ENCODE measurements around the gene RCC2. TPM values are rescaled to one million over a fixed set of nuclear protein-coding genes. Genes with fewer than 3 reads are reported as not detected.
"Not testable (repeated sequence)": the region's sequence is repeated elsewhere in the genome, so short reads cannot be mapped to it uniquely, and the experiment has no call there.

Gene RCC2
- total and polyA plus RNA-seq, 9 donors = 15.3 to 52.2 (median 40.7) TPM

- intact Hi-C loops (cut with DNase I) = loop anchor here in 1 of 4 donors (10.0 kb wide), 1 partner anchor 188 kb away; no protein-coding TSS in a partner anchor
- Histone ChIP-seq H3K4me3 (no peak overlapping the region), H3K27ac (no peak overlapping the region), H3K27me3 (no peaks in the 10 kb centered on the region), H3K9me3 (no peaks in the 10 kb centered on the region), H3K36me3 (peaks cover 2% of the 10 kb centered on the region), H3K4me1 (ENCODE audit: insufficient read depth) (no peaks in the 10 kb centered on the region)
- WGBS, 3 donors = 93% methylated on average over 20 of the region's 20 CpGs
- no peak for DNase-seq
- TF ChIP-seq CTCF (IDR thresholded peaks at IDR 0.05) (no peak), POLR2A (IDR thresholded peaks at IDR 0.05) (no peak), EP300 (IDR thresholded peaks at IDR 0.05) (no peak)
Measured at GRCh38 chr1:17416389-17416788, 23.1 kb downstream of the RCC2 start.

GRCh38 chr1:17414022-17414421, 25.5 kb downstream of the RCC2 start:
- no peaks in the 10 kb centered on the region for H3K27me3 ChIP-seq
- H3K4me1 ChIP-seq (ENCODE audit: insufficient read depth) = no peaks in the 10 kb centered on the region
- TF ChIP-seq POLR2A (IDR thresholded peaks at IDR 0.05) = no peak
- TF ChIP-seq EP300 (IDR thresholded peaks at IDR 0.05) = no peak
- TF ChIP-seq CTCF (IDR thresholded peaks at IDR 0.05) = no peak
- H3K27ac ChIP-seq = no peak overlapping the region
- peaks cover 2% of the 10 kb centered on the region for H3K36me3 ChIP-seq
- no peak overlapping the region for H3K4me3 ChIP-seq
- no peaks in the 10 kb centered on the region for H3K9me3 ChIP-seq
- intact Hi-C loops (cut with DNase I) = loop anchor here in 1 of 4 donors (10.0 kb wide), 1 partner anchor 191 kb away; no protein-coding TSS in a partner anchor
- no peak for DNase-seq
- WGBS, 3 donors = 79 to 92% (median 82%) methylated on average over 2 of the region's 2 CpGs

- Histone ChIP-seq H3K9me3 (no peaks in the 10 kb centered on the region), H3K4me1 (ENCODE audit: insufficient read depth) (no peaks in the 10 kb centered on the region), H3K4me3 (no peak overlapping the region), H3K27ac (no peak overlapping the region), H3K27me3 (no peaks in the 10 kb centered on the region), H3K36me3 (peaks cover 2% of the 10 kb centered on the region)
- no peak for DNase-seq
- TF ChIP-seq POLR2A (IDR thresholded peaks at IDR 0.05) (no peak), EP300 (IDR thresholded peaks at IDR 0.05) (no peak), CTCF (IDR thresholded peaks at IDR 0.05) (no peak)
- intact Hi-C loops (cut with DNase I) = loop anchor here in 1 of 4 donors (10.0 kb wide), 1 partner anchor 193 kb away; no protein-coding TSS in a partner anchor
- 68 to 88% (median 74%) methylated on average over 16 of the region's 16 CpGs for WGBS, 3 donors
Measured at GRCh38 chr1:17412093-17412870, 27.2 kb downstream of the RCC2 start.

GRCh38 chr1:17409391-17409811, 30.1 kb downstream of the RCC2 start:
- no peak overlapping the region for H3K27ac ChIP-seq
- intact Hi-C loops (cut with DNase I) = loop anchor here in 2 of 4 donors (10.0 kb wide), 1 partner anchor 285 kb away; no protein-coding TSS in a partner anchor
- DNase-seq = no peak
- H3K36me3 ChIP-seq = peaks cover 2% of the 10 kb centered on the region
- H3K4me3 ChIP-seq = no peak overlapping the region
- WGBS, 3 donors = 90 to 93% (median 90%) methylated on average over 10 of the region's 10 CpGs
- no peaks in the 10 kb centered on the region for H3K9me3 ChIP-seq
- H3K4me1 ChIP-seq (ENCODE audit: insufficient read depth) = no peaks in the 10 kb centered on the region
- TF ChIP-seq EP300 (IDR thresholded peaks at IDR 0.05) (no peak), POLR2A (IDR thresholded peaks at IDR 0.05) (no peak), CTCF (IDR thresholded peaks at IDR 0.05) (no peak)
- no peaks in the 10 kb centered on the region for H3K27me3 ChIP-seq

- H3K36me3 ChIP-seq; H3K4me3 ChIP-seq; H3K27me3 ChIP-seq; DNase-seq; H3K9me3 ChIP-seq; H3K27ac ChIP-seq; H3K4me1 ChIP-seq (ENCODE audit: insufficient read depth): not testable (repeated sequence)
- intact Hi-C loops (cut with DNase I) = loop anchor here in 2 of 4 donors (10.0 kb wide), 1 partner anchor 283 kb away; no protein-coding TSS in a partner anchor
- WGBS, 3 donors = 91 to 94% (median 92%) methylated on average over 30 of the region's 30 CpGs
Measured at GRCh38 chr1:17407786-17408514, 31.5 kb downstream of the RCC2 start.

- H3K4me1 ChIP-seq (ENCODE audit: insufficient read depth); H3K9me3 ChIP-seq; H3K27me3 ChIP-seq; H3K4me3 ChIP-seq; H3K27ac ChIP-seq; DNase-seq; H3K36me3 ChIP-seq: not testable (repeated sequence)
- intact Hi-C loops (cut with DNase I) = loop anchor here in 2 of 4 donors (10.0 kb wide), 1 partner anchor 282 kb away; no protein-coding TSS in a partner anchor
- 69 to 79% (median 74%) methylated on average over 16 of the region's 16 CpGs for WGBS, 3 donors
Measured at GRCh38 chr1:17406760-17407475, 32.6 kb downstream of the RCC2 start.

All from ovary (tissue), 9 donors.